GM19452 (cell line): ENCODE measurements around the gene RUNX1.

Source experiments
- ATAC-seq: cut with Tn5 transposase; IDR thresholded peaks from one replicate; pipeline ENCODE4 v1.9.1; 2021; ENCODE audit not compliant: unreplicated experiment

The RUNX1 gene

DNA sequence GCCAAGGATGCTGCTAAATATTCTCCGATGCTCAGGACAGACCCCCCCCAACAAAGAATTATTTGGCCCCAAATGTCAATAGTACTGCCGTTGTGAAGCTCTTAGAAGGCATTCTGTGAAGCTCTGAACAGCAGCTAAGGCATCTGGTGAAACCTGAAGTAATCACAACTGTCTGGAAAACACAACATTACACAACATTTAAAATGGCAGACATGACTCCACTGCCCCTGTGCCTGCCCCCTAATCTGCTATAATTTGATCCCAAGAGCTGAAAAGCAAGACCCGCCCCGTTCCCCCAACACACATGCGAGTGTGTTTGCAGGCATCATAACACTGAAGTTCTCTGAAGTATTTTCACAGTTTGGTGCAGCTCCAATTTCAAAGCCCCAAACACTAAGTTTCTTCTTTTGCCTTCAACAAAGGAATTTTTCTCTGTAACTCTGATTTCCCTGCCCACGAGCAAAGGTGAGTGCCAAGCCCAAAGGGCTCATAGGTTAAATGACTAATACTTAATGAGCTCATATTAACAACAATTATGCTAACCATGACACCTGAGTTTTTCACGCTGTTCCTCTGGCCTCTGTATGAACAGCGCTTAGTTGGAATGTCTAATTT, 251.1 kb downstream of the RUNX1 start:
- no peak for ATAC-seq

GRCh38 chr21:34797201-34797525, 251.9 kb downstream of the RUNX1 start:
- no peak for ATAC-seq

GRCh38 chr21:34796518-34797200, 252.4 kb downstream of the RUNX1 start:
- ATAC-seq = no peak

- ATAC-seq = no peak
These were observed 253.4 kb downstream of the RUNX1 start for GRCh38 chr21:34795548-34796180.

GRCh38 chr21:34795175-34795547, 253.9 kb downstream of the RUNX1 start:
- no peak for ATAC-seq

DNA sequence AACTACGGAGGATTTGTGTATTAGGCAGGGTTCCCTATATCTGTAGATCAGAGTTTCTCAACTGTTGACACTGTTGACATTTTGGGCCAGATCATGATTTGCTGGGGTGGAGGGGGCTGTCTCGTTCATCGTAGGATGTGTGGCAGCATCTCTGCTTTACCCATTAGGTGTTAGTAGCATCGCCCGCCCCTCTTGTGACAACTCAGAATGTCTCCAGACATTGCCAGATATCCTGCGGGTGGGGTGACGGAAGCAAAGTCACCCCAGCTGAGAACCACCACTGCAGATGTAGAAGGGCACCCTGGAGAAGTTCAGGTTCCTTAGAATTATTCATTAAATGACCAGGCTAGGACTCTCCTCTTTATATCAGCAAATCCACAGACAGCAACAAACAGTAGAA, 254.4 kb downstream of the RUNX1 start:
- ATAC-seq = no peak

GRCh38 chr21:34793471-34793870, 255.6 kb downstream of the RUNX1 start:
- no peak for ATAC-seq

DNA sequence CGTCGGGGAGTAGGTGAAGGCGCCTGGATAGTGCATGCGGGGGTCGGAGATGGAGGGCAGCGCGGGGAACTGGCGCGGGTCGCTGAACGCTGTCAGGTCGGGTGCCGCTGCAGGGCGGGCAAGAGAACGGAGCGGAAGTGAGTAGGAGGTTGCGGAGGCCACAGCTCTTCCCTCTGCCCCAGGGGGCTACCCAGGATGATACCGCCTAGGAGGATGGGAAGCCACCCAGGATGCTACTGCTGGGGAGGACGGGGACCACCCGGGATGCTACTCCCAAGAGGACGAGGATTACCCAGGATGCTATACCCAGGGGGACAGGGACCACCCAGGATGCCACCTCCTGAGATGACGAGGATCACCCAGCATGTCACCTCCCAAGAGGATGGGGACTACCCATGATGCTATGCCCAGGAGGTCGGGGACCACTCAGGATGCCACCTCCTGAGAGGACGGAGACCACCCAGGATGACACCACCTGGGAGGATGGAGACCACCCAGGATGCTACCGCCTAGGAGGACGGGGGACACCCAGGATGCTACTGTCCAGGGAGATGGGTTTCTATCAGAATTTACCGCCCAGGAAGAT, 256.5 kb downstream of the RUNX1 start:
- ATAC-seq = no peak

DNA sequence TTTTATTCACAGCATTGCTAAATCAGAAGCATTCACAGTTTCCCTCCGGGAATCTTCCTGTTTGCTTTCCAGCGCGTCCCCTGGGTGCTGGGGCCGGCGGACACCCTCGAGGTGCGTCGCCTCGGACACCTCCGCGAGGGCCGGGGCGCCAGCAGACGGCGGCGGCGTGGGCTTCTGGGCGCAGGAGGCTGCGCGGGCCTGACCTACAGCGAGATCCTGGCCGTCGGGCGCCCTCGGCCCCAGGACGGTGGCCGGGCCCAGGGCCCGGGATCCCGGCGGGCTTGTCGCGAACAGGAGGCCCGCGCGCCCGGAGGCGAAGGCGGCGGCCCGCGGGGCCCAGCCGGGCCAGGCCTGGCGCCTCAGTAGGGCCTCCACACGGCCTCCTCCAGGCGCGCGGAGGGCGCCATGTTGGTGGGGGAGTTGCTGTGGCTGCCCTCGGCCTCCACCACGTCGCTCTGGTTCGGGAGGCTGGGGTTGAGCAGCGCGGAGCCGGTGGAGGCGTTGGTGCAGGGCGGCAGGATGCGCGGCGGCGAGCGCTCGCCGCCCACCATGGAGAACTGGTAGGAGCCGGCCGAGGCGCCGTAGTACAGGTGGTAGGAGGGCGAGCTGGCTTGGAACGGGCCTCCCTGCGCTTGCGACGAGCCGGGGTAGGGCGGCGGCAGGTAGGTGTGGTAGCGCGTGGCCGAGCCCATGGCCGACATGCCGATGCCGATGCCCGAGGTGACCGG, 257.2 kb downstream of the RUNX1 start:
- ATAC-seq = no peak

- ATAC-seq = no peak
These were observed 258.3 kb downstream of the RUNX1 start for GRCh38 chr21:34790834-34791233.

- no peak for ATAC-seq
These were observed 258.8 kb downstream of the RUNX1 start for GRCh38 chr21:34790341-34790740.

- no peak for ATAC-seq
These were observed 260.2 kb downstream of the RUNX1 start for GRCh38 chr21:34788879-34789278.

DNA sequence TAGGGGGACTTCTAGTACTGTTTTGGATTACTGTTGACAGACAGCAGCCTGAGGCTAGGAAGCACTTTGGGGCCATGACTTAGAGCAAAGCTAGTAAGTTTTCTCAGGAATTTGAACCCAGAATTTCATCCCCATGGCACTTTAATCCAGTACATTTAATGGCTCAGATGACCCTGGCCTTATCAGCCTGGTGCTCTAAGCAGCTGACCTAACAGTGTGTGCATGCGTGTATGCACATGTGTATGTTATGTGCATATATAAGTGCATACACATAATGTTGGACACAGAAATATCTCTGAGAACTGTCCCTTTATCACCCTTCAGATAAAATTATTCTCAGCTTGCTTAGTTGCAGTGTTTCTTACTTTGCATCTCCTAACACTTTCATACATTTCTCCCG, 265.3 kb downstream of the RUNX1 start:
- ATAC-seq = no peak

DNA sequence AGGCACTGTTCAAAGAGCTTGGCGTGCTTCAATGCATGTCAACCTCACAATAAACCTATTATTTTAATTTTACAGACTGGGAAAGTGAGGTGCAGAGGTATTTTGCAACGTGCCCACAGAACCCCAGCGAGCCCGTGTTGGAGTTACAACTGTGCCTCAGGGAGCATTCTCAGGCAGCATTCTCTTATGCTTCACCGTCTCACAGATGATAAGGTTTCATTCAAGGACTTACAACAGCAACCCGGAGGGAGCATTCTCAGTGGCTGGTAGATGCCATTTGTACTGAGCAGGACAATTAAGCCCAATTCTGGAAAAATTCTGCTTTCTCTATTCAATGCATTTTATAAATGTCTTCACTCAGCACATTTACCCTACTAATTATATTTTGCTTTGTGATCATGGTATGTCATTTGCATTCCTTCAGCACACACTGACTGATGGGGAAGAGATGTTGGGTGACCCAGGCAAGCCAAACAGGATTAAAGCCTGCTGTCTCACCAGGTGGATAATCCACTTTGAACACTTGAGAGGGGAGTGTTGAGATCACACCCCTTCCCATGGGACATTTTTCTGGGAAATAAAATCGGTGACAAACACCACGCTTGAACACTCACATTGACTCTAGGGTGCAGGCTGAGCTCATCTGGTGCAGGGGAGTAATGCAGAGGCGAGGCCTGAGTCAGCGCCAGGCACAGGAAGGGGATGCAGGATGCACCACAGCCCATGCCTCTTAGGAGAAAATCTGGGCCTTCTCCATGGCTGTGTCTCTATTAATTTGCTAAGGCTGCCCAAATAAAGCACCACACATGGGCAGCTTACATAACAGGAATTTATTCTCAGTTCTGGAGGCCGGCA, 266.4 kb downstream of the RUNX1 start:
- ATAC-seq = no peak

GRCh38 chr21:34781526-34781925, 267.6 kb downstream of the RUNX1 start:
- no peak for ATAC-seq

DNA sequence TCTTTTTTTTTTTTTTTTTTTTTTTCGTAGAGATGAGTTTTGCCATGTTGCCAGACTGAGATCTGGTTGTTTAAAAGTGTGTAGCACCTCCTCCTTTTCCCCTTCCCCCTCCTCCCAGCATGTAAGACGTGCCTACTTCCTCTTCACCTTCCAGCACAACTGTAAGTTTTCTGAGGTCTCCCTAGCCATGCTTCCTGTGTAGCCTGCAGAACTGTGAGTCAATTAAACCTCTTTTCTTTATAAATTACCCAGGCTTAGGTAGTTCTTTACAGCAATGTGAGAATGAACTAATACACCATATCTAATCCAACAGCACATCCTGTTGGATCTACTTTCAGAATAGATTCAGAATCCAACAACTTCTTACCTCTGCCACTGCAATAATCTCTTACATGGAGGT, 269.2 kb downstream of the RUNX1 start:
- ATAC-seq = no peak

DNA sequence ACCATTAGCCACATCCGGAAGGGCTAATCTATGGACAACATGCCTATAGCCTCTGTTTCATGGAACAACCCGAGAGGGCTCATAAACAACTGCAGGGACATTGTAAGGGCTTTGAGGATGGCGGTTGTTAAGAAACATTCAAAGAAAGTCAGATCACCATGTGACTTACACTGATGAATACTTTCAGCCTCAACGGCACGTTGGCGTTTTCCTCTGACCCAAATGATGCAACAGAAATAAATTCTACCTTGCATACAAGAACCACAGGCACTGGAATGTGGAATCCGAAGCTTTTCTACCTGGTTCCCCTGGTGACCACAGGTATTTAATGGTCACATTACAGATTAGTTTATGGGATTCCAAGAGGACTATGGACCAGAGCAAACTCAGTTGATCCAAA, 273.3 kb downstream of the RUNX1 start:
- no peak for ATAC-seq

DNA sequence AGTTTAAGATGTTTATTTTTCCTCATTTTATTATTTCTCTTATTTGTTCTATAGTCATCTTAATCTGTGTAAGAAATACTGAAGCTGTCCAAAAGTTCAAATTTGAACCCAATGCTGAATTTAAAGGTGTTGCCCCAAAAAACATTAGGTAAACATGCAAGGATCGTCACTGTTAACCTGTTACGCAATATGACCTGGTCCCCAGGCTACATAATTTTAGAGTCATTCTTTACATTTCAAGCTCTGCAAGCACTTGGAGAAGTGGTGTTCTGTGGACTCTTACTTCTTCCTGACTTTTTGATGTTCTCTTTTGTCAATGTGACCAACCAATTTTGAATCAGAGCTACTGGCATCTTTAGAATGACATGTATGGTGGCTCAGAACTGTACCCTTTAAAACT, 274.4 kb downstream of the RUNX1 start:
- no peak for ATAC-seq

- ATAC-seq = no peak
These were observed 277.5 kb downstream of the RUNX1 start for GRCh38 chr21:34771512-34772028.

- ATAC-seq = no peak
These were observed 278.5 kb downstream of the RUNX1 start for GRCh38 chr21:34770576-34770975.

DNA sequence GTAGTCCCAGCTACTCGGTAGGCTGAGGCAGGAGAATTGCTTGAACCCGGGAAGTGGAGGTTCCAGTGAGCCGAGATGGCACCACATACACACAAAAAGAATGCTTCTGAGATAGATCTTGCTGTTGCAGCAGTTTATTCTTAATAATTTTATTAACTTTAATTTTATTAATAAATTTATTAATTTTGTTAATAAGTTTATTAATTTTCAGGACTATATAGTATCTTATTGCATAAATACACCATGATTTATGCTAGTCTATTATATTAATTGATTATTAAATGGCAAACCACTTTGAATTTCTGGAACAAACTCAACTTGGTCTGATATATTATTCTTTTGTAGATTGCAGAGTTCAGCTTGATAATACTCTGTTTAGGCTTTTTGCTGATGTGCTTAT, 280.8 kb downstream of the RUNX1 start:
- no peak for ATAC-seq
